Endodermal cell (in vitro differentiated cells): ENCODE data around the gene CAMTA1. TPM values are rescaled to one million over a fixed set of nuclear protein-coding genes. Genes with fewer than 3 reads are reported as not detected.

Source experiments
- DNase-seq: peaks from one replicate; pipeline ENCODE4 v3.0.0-alpha.2; 2017
- H3K27ac ChIP-seq: 2 replicates; pipeline ENCODE4 v1.5.1; 2013; ENCODE audit warnings: mild to moderate bottlenecking, low read depth, low read length, moderate library complexity
- H3K27me3 ChIP-seq: 2 replicates; pipeline ENCODE4 v1.6.1; 2013; ENCODE audit warnings: mild to moderate bottlenecking, low read length, moderate library complexity; ENCODE audit not compliant: insufficient read depth, control insufficient read depth, poor library complexity, severe bottlenecking
- H3K36me3 ChIP-seq: 2 replicates; pipeline ENCODE4 v1.7.0; 2013; ENCODE audit warnings: mild to moderate bottlenecking, low read length, moderate library complexity; ENCODE audit not compliant: control insufficient read depth, insufficient read depth
- H3K4me1 ChIP-seq: one replicate; pipeline ENCODE4 v1.7.0; 2013; ENCODE audit warnings: low read length; ENCODE audit not compliant: control insufficient read depth, insufficient read depth
- H3K4me3 ChIP-seq: 2 replicates; pipeline ENCODE4 v1.5.1; 2013; ENCODE audit warnings: mild to moderate bottlenecking, low read length, moderate library complexity
- H3K9ac ChIP-seq: 2 replicates; pipeline ENCODE4 v1.6.1; 2013; ENCODE audit warnings: mild to moderate bottlenecking, low read length, moderate library complexity; ENCODE audit not compliant: poor library complexity, severe bottlenecking; ENCODE audit errors: extremely low read depth
- H3K9me3 ChIP-seq: 2 replicates; pipeline ENCODE4 v1.6.1; 2013; ENCODE audit warnings: mild to moderate bottlenecking, low read length, moderate library complexity; ENCODE audit not compliant: control insufficient read depth
- H3K27ac Mint-ChIP-seq: 2 replicates; pipeline ENCODE4 v1.8.0; 2020; ENCODE audit warnings: mixed read lengths
- H3K27me3 Mint-ChIP-seq: 2 replicates; pipeline ENCODE4 v1.8.0; 2021; ENCODE audit warnings: mild to moderate bottlenecking, mixed read lengths; ENCODE audit not compliant: insufficient read depth
- H3K36me3 Mint-ChIP-seq: 2 replicates; pipeline ENCODE4 v1.8.0; 2020; ENCODE audit warnings: low read depth, mixed read lengths
- H3K4me1 Mint-ChIP-seq: 2 replicates; pipeline ENCODE4 v1.8.0; 2020; ENCODE audit warnings: mixed read lengths
- H3K4me3 Mint-ChIP-seq: 2 replicates; pipeline ENCODE4 v1.8.0; 2020; ENCODE audit warnings: mild to moderate bottlenecking, moderate library complexity, mixed read lengths
- H3K9me3 Mint-ChIP-seq: 2 replicates; pipeline ENCODE4 v1.8.0; 2020; ENCODE audit warnings: mild to moderate bottlenecking, mixed read lengths
- WGBS, 2 experiments: methylation state at CpG; one replicate each; pipeline versions ENCODE4 v1.1.5 to v1.1.7; 2013; ENCODE audit warnings: missing lambda C conversion rate in 2 of 2, mixed read lengths in 1 of 2; ENCODE audit not compliant: insufficient coverage in 1 of 2, insufficient read length in 1 of 2; 5-methylcytosine and 5-hydroxymethylcytosine counted together
- total RNA-seq, 2 donors: library from RNA; stranded (reverse); fragmentation: NEBNext Ultra II Directional in 1 of 2; extraction: Animal tissue kit (Norgen Biotek cat#: 25700) in 1 of 2; gene quantifications; 2 replicates in 1 of 2; 3 replicates in 1 of 2; pipeline ENCODE4 v1.2.1, GENCODE V29; 2021
- TF ChIP-seq, protein P1 (sequence below): fragments of 200-600 bp; sonication (generic); conservative IDR thresholded peaks from 2 replicates; pipeline ENCODE4 v1.5.0; 2021; ENCODE audit warnings: antibody characterized with exemption, mild to moderate bottlenecking

The CAMTA1 gene
- total RNA-seq, 2 donors from 2014 or later, result 123 to 137 TPM

DNA sequence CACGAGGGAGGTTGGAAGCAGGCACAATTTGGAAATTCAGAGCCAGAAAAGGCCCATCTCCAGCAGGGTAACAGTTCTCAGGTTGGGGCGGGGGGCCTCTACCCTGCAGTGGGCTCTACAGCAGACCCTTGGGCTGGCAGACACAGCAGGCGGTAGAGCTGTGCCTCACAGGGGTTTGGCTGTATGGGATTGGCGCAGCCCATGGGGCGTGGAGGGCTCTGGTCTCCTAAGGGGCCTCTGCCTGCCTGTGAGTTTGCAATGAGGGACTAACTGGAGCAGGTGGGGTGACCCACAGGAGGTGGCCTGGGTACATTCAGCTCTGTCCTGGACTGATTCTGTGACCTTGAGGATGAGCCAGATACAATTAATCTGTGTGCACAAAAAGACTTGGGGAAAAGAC, 124.1 kb downstream of the CAMTA1 start:
- Histone ChIP-seq H3K9me3 (no peaks in the 10 kb centered on the region), H3K4me3 (no peak overlapping the region), H3K4me1 (peaks cover 7% of the 10 kb centered on the region), H3K27me3 (no peaks in the 10 kb centered on the region), H3K36me3 (no peaks in the 10 kb centered on the region), H3K27ac (no peak overlapping the region), H3K9ac (no peak overlapping the region)
- Mint-ChIP-seq H3K27me3 (no peaks in the 10 kb centered on the region), H3K9me3 (peaks cover 6% of the 10 kb centered on the region), H3K36me3 (peaks cover 4% of the 10 kb centered on the region), H3K4me1 (peaks cover 43% of the 10 kb centered on the region), H3K27ac (no peak overlapping the region), H3K4me3 (no peak overlapping the region)
- TF ChIP-seq, protein P1, sequence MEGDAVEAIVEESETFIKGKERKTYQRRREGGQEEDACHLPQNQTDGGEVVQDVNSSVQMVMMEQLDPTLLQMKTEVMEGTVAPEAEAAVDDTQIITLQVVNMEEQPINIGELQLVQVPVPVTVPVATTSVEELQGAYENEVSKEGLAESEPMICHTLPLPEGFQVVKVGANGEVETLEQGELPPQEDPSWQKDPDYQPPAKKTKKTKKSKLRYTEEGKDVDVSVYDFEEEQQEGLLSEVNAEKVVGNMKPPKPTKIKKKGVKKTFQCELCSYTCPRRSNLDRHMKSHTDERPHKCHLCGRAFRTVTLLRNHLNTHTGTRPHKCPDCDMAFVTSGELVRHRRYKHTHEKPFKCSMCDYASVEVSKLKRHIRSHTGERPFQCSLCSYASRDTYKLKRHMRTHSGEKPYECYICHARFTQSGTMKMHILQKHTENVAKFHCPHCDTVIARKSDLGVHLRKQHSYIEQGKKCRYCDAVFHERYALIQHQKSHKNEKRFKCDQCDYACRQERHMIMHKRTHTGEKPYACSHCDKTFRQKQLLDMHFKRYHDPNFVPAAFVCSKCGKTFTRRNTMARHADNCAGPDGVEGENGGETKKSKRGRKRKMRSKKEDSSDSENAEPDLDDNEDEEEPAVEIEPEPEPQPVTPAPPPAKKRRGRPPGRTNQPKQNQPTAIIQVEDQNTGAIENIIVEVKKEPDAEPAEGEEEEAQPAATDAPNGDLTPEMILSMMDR, result no peak
- DNase-seq, result no peak
- WGBS, 2 experiments, result 89 to 96% methylated on average over 3 to 5 of the region's 5 CpGs

DNA sequence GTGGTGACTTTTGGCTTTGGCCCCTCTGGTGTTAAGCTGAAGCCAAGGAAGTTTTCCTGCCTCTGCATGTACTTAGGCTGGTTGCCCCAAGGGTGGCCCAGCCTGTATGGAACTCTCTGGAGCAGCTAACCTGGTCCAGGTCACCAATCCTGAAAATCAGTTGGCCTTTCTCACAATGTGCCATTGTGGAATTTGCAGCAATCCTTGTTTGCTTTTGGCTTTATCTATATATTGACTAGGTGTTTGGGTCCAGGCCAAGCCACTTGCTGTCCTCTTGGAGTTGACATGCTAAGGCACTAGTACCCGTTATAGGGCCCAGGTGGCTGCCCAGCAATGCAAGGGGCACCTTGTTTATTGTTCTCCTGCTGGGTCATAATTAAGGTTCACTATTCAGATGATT, 124.6 kb downstream of the CAMTA1 start:
- no peaks in the 10 kb centered on the region for H3K27me3 ChIP-seq
- H3K4me1 ChIP-seq, result peaks cover 7% of the 10 kb centered on the region
- 88 to 96% methylated on average over 1 of the region's 1 CpG for WGBS, 2 experiments
- no peak for DNase-seq
- Mint-ChIP-seq H3K4me3 (no peak overlapping the region), H3K4me1 (peaks cover 43% of the 10 kb centered on the region), H3K27me3 (no peaks in the 10 kb centered on the region), H3K9me3 (peaks cover 6% of the 10 kb centered on the region), H3K36me3 (peaks cover 4% of the 10 kb centered on the region), H3K27ac (no peak overlapping the region)
- no peaks in the 10 kb centered on the region for H3K9me3 ChIP-seq
- H3K4me3 ChIP-seq, result no peak overlapping the region
- H3K9ac ChIP-seq, result no peak overlapping the region
- TF ChIP-seq, protein P1, result no peak
- H3K27ac ChIP-seq, result no peak overlapping the region
- no peaks in the 10 kb centered on the region for H3K36me3 ChIP-seq

DNA sequence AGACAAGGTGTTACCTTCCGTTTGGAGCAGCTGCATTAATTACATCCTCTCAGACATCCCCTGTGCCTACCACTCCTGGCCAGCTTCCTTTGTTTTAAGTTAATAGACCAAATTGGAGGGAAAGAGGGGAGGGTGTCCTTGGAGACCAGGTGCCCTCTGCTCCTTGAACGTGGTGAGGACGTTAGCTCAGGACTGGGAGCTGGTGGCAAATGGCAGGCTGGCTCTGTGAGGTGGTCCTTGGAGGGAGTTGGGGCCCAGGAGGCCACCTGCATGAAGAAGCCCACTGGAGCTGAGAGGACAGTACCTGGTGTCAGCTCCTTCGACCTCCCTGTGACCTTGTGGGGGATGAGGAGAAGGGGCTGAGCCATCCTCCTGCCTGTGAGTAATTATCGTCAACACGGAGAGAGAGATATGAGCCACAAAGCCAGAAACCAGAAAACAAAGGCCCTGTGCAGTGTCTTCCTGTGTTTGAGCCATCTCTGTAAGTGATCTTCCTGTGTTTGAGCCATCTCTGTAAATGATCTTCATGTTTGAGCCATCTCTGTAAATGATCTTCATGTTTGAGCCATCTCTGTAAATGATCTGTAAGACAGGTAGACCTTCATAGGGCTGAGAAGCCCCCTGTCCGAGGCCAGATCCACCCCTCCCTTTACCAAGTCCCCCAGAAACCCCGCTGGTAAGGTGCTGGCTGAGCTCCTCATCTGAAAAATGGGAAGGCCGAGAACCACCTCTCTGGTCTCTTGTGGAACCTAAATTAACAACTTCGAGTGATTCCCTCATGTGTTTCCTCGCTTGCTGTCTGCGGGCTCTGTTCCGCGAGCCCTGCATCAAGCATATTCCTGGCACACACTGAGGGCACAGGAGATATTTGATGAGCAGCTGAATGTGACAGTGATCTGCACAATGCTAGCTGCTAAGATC, 126.0 kb downstream of the CAMTA1 start:
- no peak for DNase-seq
- TF ChIP-seq, protein P1, result no peak
- Mint-ChIP-seq H3K27ac (peak overlapping the region; percentile 28), H3K9me3 (peaks cover 6% of the 10 kb centered on the region), H3K4me3 (no peak overlapping the region), H3K36me3 (peaks cover 4% of the 10 kb centered on the region), H3K4me1 (peaks cover 40% of the 10 kb centered on the region), H3K27me3 (no peaks in the 10 kb centered on the region)
- WGBS, 2 experiments, result 88 to 97% methylated on average over 11 to 14 of the region's 14 CpGs
- Histone ChIP-seq H3K9ac (no peak overlapping the region), H3K27ac (peak overlapping the region; percentile 93), H3K9me3 (no peaks in the 10 kb centered on the region), H3K4me1 (peaks cover 7% of the 10 kb centered on the region), H3K4me3 (no peak overlapping the region), H3K27me3 (no peaks in the 10 kb centered on the region), H3K36me3 (no peaks in the 10 kb centered on the region)
